H54 (cell line): ENCODE measurements around the gene HOXC4.

Experiments used
- DNase-seq: peaks from one replicate; pipeline ENCODE4 v3.0.0; 2011; ENCODE audit warnings: low spot score, mixed read lengths; ENCODE audit not compliant: insufficient read length
- FAIRE-seq: peaks from 3 replicates; lab custom pipeline; 2011; peaks lifted over from hg19 to GRCh38; lab: Jason Lieb, UNC
- POLR2A ChIP-seq: IDR thresholded peaks from 2 replicates; pipeline ENCODE4 v1.6.1; 2011; ENCODE audit warnings: low read depth, mild to moderate bottlenecking, low read length

Gene HOXC4

DNA sequence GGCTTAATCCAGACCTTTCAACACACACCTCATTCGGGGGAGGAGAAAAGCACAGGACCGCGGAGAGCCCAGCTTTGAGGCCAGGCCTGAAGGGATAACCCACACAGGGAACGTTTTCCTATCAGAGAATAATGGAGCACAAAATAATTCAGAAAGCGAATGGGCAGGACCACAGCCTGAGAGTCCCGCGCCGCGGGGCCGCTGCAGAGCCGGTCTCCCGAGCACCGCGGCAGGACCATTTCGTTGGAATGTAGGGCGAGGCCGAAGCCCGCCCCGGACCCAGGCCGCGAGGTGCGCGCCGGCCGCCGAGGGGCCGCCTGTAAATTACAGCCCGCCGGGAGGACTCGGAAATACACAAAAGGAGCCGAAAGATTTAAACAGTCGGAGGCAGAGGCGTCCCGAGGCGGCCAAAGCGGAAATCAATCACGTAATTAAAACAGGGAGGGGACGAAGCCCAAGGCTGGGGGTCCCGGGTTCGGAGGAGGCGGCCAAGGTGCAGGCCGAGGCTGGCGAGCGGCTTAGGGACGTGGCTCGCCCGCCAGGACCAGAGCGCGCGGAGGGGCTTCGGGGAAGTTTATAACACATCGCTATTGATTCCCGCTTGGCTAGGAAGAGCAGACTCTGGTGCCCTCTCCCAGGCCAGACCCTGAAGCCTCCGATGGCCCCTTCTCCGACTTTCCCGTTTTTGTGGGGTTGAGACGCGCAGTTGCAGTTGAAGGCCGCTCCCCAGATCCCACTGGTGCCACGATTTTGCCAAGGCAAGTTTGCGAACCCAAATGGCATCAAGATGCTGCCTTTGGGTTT lies 6.3 kb upstream of the HOXC4 start:
- DNase-seq = no peak
- no peak for TF ChIP-seq POLR2A
- FAIRE-seq = no peak

DNA sequence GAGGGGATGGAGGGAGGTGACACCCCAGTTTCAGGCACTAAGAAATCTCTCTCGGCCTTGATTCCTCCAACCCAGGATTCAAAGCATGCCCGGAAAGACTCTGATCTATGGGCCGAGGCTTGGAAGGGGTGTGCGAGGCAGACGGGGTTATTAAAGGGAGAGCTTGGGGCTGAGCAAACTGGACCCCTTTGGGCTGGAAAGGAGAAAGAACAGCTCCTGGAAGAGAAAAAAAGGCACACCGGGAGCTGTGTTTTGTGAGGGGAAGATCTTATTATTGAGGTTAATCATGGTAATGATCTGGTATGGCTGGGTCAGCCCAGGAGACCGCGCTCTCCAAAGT lies 5.7 kb upstream of the HOXC4 start:
- TF ChIP-seq POLR2A = no peak
- FAIRE-seq = no peak
- no peak for DNase-seq

DNA sequence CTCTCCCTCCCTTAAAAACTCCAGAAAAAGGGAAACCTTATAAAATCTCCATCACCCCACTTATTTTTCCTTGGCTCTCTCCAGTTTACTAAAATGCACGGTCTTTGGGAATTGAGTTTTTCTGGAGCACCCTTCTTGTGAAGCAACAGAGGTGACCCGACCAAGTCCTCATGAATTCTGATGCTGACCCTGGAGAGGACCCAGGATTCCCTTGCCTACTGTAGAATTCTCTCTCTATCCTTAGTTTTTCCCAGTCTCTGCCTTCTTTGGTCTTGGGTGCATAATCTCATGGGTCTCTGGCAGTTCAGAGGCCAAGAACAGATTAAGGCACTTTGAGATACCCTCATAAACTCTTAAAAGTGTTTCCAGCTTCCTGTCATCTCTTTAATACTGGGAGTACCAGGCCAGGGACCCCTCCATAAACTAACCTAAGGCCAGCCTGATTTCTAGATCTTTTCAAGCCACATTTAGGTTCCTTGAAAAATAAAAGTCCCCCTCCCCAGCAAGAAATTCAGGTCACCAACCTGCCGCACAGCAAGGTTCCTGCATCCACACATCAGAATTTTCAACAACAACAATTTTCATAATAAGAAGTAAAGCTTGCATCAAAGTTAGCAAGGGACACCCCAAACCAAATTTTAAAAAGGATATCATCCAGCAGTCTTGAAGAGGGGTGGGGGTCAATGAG lies 5.1 kb upstream of the HOXC4 start:
- no peak for FAIRE-seq
- DNase-seq = no peak
- no peak for TF ChIP-seq POLR2A

DNA sequence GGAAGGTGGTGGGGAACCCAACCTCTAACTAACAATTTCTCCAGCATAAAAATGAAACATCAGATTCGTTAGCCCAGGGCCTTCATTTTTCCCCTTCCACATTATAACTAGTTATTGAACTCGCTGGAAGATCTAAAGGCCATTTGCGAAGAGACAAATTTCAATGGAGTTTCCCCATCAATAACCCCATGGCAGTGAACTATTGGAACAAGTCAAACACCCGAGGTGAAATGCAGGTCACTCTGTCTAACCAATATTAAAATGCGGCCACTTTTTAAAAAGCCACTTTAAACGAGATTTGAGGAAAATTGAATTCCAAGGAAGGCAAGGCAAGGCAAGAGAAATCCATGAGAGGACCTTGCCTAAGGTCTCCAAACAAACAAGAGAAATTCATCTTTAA lies 4.5 kb upstream of the HOXC4 start:
- DNase-seq (no peak), FAIRE-seq (no peak)
- no peak for TF ChIP-seq POLR2A

DNA sequence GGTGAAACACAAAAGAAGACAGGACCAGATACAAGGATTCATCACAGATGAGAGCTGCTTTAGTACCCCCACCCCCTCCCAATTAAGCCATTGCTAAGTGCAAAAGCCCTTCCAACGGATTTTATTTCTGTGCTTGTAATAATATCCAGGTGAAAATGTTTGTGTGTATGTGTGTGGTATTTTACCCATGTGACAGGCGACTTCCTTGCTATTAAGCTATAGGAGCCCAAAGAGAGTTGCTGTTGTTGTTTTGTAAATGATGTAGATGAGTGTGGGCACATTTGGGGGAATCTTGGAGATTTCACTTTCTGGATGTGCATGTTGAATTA lies 3.2 kb upstream of the HOXC4 start:
- no peak for TF ChIP-seq POLR2A
- FAIRE-seq (no peak), DNase-seq (no peak)

DNA sequence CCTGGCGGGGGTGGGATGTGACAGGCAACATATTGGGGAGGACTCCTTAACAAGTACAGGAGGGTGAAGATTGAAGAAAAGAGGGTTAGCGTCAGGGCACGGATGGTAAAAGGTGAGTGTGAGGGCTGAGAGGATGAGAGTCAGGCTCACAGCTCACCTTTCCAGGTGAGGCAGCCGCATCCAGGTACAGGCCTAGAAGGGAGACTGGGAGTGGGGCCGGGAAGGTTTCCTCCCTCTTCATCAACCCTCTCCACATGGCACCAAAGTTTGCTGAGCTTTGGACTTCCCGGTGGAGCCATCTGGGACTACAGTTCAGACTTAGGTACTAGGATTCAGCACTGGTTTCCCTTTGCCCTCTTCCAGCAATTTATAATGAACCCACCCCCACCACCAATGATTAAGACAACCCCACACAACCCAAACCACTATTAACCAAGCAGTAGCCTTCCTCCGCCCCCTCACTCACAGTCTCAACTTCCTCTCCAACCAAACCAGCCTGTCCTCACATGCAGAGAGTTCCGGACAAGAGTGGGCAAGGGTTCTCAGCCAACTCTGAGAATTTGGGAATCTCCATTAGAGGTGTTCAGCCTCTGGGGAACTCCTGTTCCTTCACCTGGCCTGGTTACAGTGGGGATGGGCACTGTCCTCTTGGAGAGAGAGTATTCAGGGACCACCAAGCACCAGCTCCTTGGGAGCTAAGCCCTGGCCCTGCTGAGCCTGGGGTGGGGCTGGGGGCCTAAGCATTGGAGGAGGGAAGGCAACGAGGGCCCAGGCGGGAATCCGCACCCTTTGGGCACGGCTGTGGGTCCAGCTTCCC lies 2.4 kb upstream of the HOXC4 start:
- TF ChIP-seq POLR2A = no peak
- FAIRE-seq (no peak), DNase-seq (no peak)

DNA sequence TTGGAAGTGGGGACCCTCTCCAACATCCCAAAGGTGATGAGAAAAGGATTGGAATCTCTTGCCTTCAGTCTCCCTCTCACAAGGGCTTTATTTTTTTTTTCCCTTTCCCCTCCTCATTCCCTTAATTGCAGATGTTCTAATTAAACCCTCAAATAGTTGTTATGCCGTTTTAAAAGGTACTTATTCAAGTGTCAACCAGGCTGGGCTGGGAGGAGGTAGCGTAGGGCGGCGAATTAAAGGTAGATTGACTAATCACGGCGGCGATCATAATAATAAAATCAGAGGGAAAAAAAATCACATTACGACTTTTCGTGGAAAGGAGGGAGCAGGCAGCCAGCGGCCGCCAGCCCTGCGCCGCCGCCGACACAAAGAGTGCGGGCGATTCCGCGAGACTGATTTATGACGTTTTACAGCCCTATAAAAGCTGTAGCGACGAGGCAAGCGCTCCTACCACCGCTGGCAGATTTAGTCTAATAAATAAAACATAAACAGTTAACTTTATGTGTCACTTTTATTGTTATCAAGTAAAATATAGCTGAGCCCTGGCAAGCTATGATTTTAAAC lies 1.7 kb upstream of the HOXC4 start:
- DNase-seq (no peak), FAIRE-seq (no peak)
- no peak for TF ChIP-seq POLR2A

DNA sequence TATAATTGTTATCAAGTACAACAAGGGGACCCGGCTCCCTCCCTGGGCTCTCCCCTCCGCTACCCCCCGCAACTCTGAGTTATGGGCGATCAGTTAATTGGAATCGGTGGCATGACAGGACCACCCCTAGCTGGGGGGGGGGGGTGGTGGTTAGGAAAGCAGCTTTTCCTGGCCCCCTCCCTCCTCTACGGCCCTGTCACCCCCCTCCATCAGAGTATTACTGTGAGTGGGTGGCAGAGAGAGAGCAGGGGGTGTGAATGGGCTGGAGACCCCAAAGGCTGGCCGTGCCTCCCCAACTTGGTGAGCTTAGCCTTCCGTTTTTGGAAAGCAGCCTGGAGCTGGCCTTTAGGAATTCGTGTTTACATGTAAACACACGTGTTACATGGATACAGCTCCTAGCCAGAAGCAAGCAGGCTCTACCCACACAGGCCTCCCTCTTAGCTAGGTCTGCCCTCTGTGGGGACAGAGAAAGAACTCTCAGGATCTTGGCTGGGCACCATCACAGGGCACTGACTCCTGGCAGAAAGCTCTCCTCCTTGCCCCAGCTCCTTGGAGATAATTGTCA lies 1.1 kb upstream of the HOXC4 start:
- DNase-seq = no peak
- no peak for FAIRE-seq
- no peak for TF ChIP-seq POLR2A

DNA sequence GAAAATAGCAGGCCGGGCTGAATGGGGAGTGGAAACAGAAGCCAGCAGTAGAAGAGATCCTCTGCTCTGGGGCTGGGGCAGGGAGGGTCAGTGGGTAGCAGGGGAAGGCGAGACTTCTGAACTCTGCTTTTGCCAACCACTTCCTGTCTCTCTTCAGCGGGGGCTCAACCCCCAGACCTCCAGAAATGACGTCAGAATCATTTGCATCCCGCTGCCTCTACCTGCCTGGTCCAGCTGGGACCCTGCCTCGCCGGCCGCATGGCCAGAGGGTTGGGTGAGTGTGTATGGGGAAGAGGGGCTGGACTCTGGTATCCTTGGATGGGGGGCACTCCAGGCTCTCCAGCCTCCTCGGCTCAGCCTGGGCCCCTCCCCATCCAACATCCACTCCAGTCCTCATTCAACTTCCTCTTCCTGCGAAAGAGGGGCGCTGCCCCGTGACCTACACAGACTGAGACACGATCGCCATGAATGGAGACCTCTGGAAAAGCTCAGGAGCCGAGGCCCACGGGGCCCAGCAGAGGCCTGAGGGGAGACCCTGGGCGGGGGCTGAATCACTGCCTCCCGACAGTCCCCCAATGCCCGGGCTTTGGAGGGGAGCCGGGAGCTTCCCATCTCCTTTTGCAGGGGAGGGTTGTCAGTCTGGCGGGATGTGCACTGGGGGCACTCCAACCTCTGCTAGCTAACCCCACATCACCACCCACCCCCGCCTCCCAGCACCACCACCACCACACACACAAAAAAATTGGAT lies 458 bp upstream of the HOXC4 start:
- TF ChIP-seq POLR2A = no peak; the same call in 1 of the 2 replicates
- no peak for FAIRE-seq
- DNase-seq = no peak

DNA sequence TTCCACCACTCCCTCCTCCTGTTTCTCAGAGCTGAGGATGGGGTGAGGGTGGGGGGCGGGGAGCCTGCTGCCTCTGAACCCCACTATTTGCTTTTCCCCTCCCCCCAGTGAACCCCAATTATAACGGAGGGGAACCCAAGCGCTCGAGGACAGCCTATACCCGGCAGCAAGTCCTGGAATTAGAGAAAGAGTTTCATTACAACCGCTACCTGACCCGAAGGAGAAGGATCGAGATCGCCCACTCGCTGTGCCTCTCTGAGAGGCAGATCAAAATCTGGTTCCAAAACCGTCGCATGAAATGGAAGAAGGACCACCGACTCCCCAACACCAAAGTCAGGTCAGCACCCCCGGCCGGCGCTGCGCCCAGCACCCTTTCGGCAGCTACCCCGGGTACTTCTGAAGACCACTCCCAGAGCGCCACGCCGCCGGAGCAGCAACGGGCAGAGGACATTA lies 1.1 kb downstream of the HOXC4 start:
- no peak for TF ChIP-seq POLR2A
- DNase-seq = no peak
- FAIRE-seq = no peak

DNA sequence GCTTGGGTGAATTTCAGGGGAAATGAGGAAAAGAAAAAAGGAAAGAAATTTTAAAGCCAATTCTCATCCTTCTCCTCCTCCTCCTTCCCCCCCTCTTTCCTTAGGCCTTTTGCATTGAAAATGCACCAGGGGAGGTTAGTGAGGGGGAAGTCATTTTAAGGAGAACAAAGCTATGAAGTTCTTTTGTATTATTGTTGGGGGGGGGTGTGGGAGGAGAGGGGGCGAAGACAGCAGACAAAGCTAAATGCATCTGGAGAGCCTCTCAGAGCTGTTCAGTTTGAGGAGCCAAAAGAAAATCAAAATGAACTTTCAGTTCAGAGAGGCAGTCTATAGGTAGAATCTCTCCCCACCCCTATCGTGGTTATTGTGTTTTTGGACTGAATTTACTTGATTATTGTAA lies 1.9 kb downstream of the HOXC4 start:
- DNase-seq = no peak
- TF ChIP-seq POLR2A = no peak
- FAIRE-seq = no peak

DNA sequence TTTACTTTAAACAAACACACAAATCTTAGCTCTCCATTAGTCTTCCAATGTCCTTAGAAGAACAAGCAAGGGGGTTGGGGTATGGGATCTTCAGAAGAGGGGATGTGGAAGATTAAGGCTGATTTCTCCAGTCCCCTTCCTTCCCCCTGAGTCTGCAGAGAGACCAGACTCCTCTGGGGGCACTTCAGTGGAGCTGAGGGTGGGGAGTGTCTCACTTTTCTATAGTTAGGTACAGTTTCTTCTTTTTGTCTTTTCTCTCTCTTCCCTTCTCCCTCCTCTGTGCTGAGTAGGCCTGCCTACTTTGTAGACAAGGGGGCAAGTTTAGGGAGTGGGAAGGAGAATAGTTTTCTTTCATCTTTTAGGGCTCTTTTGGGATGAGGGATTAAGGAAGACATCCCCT lies 2.5 kb downstream of the HOXC4 start:
- DNase-seq (no peak), FAIRE-seq (no peak)
- TF ChIP-seq POLR2A = no peak
